Measurements from ENCODE around the gene C2CD3.

C2CD3 gene

GRCh38 chr11:74057249-74058151 lies 113.3 kb downstream of the C2CD3 start:
- DNase-seq = no peak

GRCh38 chr11:74055938-74056337 lies 114.9 kb downstream of the C2CD3 start:
- DNase-seq = no peak

GRCh38 chr11:74050465-74050864 lies 120.3 kb downstream of the C2CD3 start:
- DNase-seq = no peak

GRCh38 chr11:74048993-74049392 lies 121.8 kb downstream of the C2CD3 start:
- DNase-seq = no peak

GRCh38 chr11:74044538-74044937 lies 126.3 kb downstream of the C2CD3 start:
- DNase-seq = no peak

- no peak for DNase-seq
These were observed 127.4 kb downstream of the C2CD3 start for GRCh38 chr11:74043450-74043849.

- no peak for DNase-seq
These were observed 133.5 kb downstream of the C2CD3 start for GRCh38 chr11:74037309-74037708.

GRCh38 chr11:74035264-74035663 lies 135.5 kb downstream of the C2CD3 start:
- DNase-seq = no peak

- DNase-seq = no peak
These were observed 137.8 kb downstream of the C2CD3 start for GRCh38 chr11:74033046-74033445.

GRCh38 chr11:74030723-74031676 lies 139.8 kb downstream of the C2CD3 start:
- DNase-seq = no peak

GRCh38 chr11:74025467-74026166 lies 145.2 kb downstream of the C2CD3 start:
- DNase-seq = no peak

- DNase-seq = no peak
These were observed 146.4 kb downstream of the C2CD3 start for GRCh38 chr11:74024261-74025029.

GRCh38 chr11:74023276-74023675 lies 147.5 kb downstream of the C2CD3 start:
- no peak for DNase-seq

- no peak for DNase-seq
These were observed 148.3 kb downstream of the C2CD3 start for GRCh38 chr11:74022546-74022945.

- DNase-seq = no peak
These were observed 148.8 kb downstream of the C2CD3 start for GRCh38 chr11:74021998-74022397.

GRCh38 chr11:74020539-74020938 lies 150.3 kb downstream of the C2CD3 start:
- no peak for DNase-seq

GRCh38 chr11:74019860-74020259 lies 150.9 kb downstream of the C2CD3 start:
- DNase-seq = no peak

GRCh38 chr11:74019104-74019738 lies 151.6 kb downstream of the C2CD3 start:
- no peak for DNase-seq

- no peak for DNase-seq
These were observed 152.3 kb downstream of the C2CD3 start for GRCh38 chr11:74018331-74019005.

GRCh38 chr11:74017631-74018030 lies 153.2 kb downstream of the C2CD3 start:
- no peak for DNase-seq

All from T-helper 9 cell (primary cell).